Trophoblast cell (in vitro differentiated cells and primary cell): ENCODE measurements around the gene MGST3.
"Not testable (repeated sequence)": the region's sequence is repeated elsewhere in the genome, so short reads cannot be mapped to it uniquely, and the experiment has no call there.

Experiments used
- DNase-seq, 2 donors: peaks; one replicate each; pipeline ENCODE4 v3.0.0-alpha.2; 2016
- H2AFZ ChIP-seq: 2 replicates; pipeline ENCODE4 v1.6.1; 2013; ENCODE audit warnings: low read length, moderate library complexity, mild to moderate bottlenecking; ENCODE audit not compliant: insufficient read depth, poor library complexity
- H2AK5ac ChIP-seq: 2 replicates; pipeline ENCODE4 v1.6.1; 2013; ENCODE audit warnings: mild to moderate bottlenecking, low read length
- H2BK120ac ChIP-seq: 2 replicates; pipeline ENCODE4 v1.6.1; 2013; ENCODE audit warnings: low read length, mild to moderate bottlenecking, moderate library complexity; ENCODE audit not compliant: insufficient read depth, poor library complexity
- H2BK12ac ChIP-seq: 2 replicates; pipeline ENCODE4 v1.6.1; 2013; ENCODE audit warnings: mild to moderate bottlenecking, low read length, moderate library complexity
- H2BK5ac ChIP-seq: 2 replicates; pipeline ENCODE4 v1.6.1; 2013; ENCODE audit warnings: low read length, low read depth, moderate library complexity, mild to moderate bottlenecking; ENCODE audit not compliant: poor library complexity
- H3K14ac ChIP-seq: 2 replicates; pipeline ENCODE4 v1.6.1; 2013; ENCODE audit warnings: mild to moderate bottlenecking, low read length
- H3K18ac ChIP-seq: 2 replicates; pipeline ENCODE4 v1.6.1; 2013; ENCODE audit warnings: mild to moderate bottlenecking, low read length
- H3K23ac ChIP-seq: 2 replicates; pipeline ENCODE4 v1.6.1; 2013; ENCODE audit warnings: low read length
- H3K27ac ChIP-seq: 2 replicates; pipeline ENCODE4 v1.5.1; 2013; ENCODE audit warnings: low read depth, mild to moderate bottlenecking, inconsistent platforms, low read length, moderate library complexity
- H3K27me3 ChIP-seq: 2 replicates; pipeline ENCODE4 v1.6.1; 2013; ENCODE audit warnings: inconsistent platforms, mild to moderate bottlenecking, low read length, moderate library complexity; ENCODE audit not compliant: insufficient read depth
- H3K36me3 ChIP-seq, 2 experiments: 1 replicate in 1 of 2; 2 replicates in 1 of 2; pipeline ENCODE4 v1.6.1; 2013; ENCODE audit warnings: low read length in 2 of 2, mild to moderate bottlenecking in 2 of 2, moderate library complexity in 1 of 2; ENCODE audit not compliant: insufficient read depth in 2 of 2, control insufficient read depth in 1 of 2
- H3K4ac ChIP-seq: 2 replicates; pipeline ENCODE4 v1.6.1; 2013; ENCODE audit warnings: low read depth, mild to moderate bottlenecking, low read length, moderate library complexity
- H3K4me1 ChIP-seq, 2 experiments: 1 replicate in 1 of 2; 2 replicates in 1 of 2; pipeline ENCODE4 v1.6.1; 2013; ENCODE audit warnings: low read length in 2 of 2, mild to moderate bottlenecking in 2 of 2, moderate library complexity in 1 of 2; ENCODE audit not compliant: insufficient read depth in 2 of 2, control insufficient read depth in 1 of 2
- H3K4me2 ChIP-seq: 2 replicates; pipeline ENCODE4 v1.6.1; 2013; ENCODE audit warnings: inconsistent platforms, mild to moderate bottlenecking, low read length, moderate library complexity
- H3K4me3 ChIP-seq: 2 replicates; pipeline ENCODE4 v1.5.1; 2013; ENCODE audit warnings: mild to moderate bottlenecking, low read depth, low read length, inconsistent platforms
- H3K79me1 ChIP-seq: one replicate; pipeline ENCODE4 v1.6.1; 2013; ENCODE audit warnings: low read length
- H3K79me2 ChIP-seq: 2 replicates; pipeline ENCODE4 v1.6.1; 2013; ENCODE audit warnings: low read length, mild to moderate bottlenecking; ENCODE audit not compliant: control insufficient read depth, insufficient read depth, poor library complexity
- H3K9ac ChIP-seq: 2 replicates; pipeline ENCODE4 v1.6.1; 2013; ENCODE audit warnings: mild to moderate bottlenecking, low read length
- H3K9me3 ChIP-seq: 2 replicates; pipeline ENCODE4 v1.6.1; 2013; ENCODE audit warnings: low read depth, mild to moderate bottlenecking, control low read depth, inconsistent platforms, low read length; ENCODE audit not compliant: insufficient read depth
- H4K12ac ChIP-seq: 2 replicates; pipeline ENCODE4 v1.6.1; 2013; ENCODE audit warnings: low read depth, mild to moderate bottlenecking, low read length, moderate library complexity
- H4K8ac ChIP-seq: 2 replicates; pipeline ENCODE4 v1.6.1; 2013; ENCODE audit warnings: low read depth, mild to moderate bottlenecking, low read length, moderate library complexity
- H4K91ac ChIP-seq: one replicate; pipeline ENCODE4 v1.6.1; 2013; ENCODE audit warnings: low read depth, mild to moderate bottlenecking, low read length, moderate library complexity
- WGBS: extraction: QIAGEN DNeasy Blood & Tissue Kit; methylation state at CpG from one replicate; pipeline ENCODE4 v1.1.7; 2013; ENCODE audit warnings: missing lambda C conversion rate; ENCODE audit not compliant: insufficient read length, insufficient coverage; ENCODE audit errors: extremely low coverage; 5-methylcytosine and 5-hydroxymethylcytosine counted together

MGST3 gene

DNA sequence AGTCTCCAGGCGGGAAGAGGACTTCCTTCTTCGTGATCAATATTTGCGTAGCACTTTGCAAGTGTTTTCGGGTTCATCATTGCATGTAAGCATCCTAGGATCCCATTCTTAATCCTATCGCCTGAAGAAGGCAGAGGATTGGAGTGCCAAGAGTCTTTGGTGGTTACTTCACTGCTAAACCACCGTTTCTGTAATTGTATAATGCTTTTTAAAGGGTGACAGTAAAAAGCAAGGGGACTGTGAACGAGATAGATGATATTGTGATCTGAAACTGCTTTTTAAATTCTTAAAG lies 67.7 kb downstream of the MGST3 start:
- peak overlapping the region; percentile 24 for H2AFZ ChIP-seq
- peak overlapping the region; percentile 60 for H3K4me3 ChIP-seq
- H3K27me3 ChIP-seq, result no peaks in the 10 kb centered on the region
- H3K4me1 ChIP-seq, result no peaks in the 10 kb centered on the region
- H2BK120ac ChIP-seq, result no peak overlapping the region
- DNase-seq, result no peak
- H3K36me3 ChIP-seq, result peaks cover 0 to 2% of the 10 kb centered on the region in 2 experiments
- H3K4me2 ChIP-seq, result peak overlapping the region; percentile 97
- H4K8ac ChIP-seq, result no peak overlapping the region
- peak overlapping the region; percentile 27 for H3K27ac ChIP-seq
- H2BK5ac ChIP-seq, result no peak overlapping the region
- H4K12ac ChIP-seq, result no peak overlapping the region
- no peak overlapping the region for H3K18ac ChIP-seq
- H3K79me2 ChIP-seq, result peaks cover 2% of the 10 kb centered on the region
- H4K91ac ChIP-seq, result no peak overlapping the region
- no peaks in the 10 kb centered on the region for H3K9me3 ChIP-seq
- H3K9ac ChIP-seq, result peak overlapping the region; percentile 74
- H2BK12ac ChIP-seq, result no peak overlapping the region
- H3K4ac ChIP-seq, result no peak overlapping the region
- no peak overlapping the region for H3K23ac ChIP-seq
- H3K14ac ChIP-seq, result no peak overlapping the region
- no peak overlapping the region for H2AK5ac ChIP-seq
- peaks cover 4% of the 10 kb centered on the region for H3K79me1 ChIP-seq
- WGBS, result no CpG with 5 or more reads among the region's 7 CpGs

DNA sequence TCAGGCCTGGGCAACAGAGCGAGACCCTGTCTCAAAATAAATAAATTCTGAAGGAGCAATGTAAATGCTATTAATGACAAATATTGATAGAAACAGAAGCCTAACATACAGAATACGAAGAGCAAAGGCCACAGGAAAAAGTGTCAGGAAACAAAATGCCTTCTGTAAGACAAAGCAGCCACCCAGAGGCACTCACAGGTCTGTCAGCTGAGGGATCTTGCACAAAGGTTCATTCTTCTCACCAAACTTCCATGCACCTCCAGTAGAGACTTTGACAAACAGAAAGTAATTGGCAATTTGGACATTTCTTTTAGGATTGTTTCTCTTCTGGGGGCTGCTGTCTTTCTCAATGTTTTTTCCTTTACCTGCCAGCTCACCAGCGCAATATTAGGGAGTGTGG lies 68.5 kb downstream of the MGST3 start:
- Histone ChIP-seq H3K9me3 (no peaks in the 10 kb centered on the region), H3K36me3 (no peaks in the 10 kb centered on the region), H3K27ac (no peak overlapping the region), H2AFZ (no peak overlapping the region), H3K79me2 (peaks cover 2% of the 10 kb centered on the region), H2BK120ac (no peak overlapping the region), H3K18ac (no peak overlapping the region), H3K9ac (no peak overlapping the region), H2BK5ac (no peak overlapping the region), H2BK12ac (no peak overlapping the region), H4K91ac (no peak overlapping the region), H3K4ac (no peak overlapping the region), H3K4me2 (no peak overlapping the region), H3K79me1 (peaks cover 4% of the 10 kb centered on the region), H4K12ac (no peak overlapping the region), H3K14ac (no peak overlapping the region), H3K4me1 (no peaks in the 10 kb centered on the region), H3K23ac (no peak overlapping the region), H2AK5ac (no peak overlapping the region), H3K27me3 (no peaks in the 10 kb centered on the region), H3K4me3 (no peak overlapping the region), H4K8ac (no peak overlapping the region)
- no peak for DNase-seq
- no CpG with 5 or more reads among the region's 3 CpGs for WGBS

DNA sequence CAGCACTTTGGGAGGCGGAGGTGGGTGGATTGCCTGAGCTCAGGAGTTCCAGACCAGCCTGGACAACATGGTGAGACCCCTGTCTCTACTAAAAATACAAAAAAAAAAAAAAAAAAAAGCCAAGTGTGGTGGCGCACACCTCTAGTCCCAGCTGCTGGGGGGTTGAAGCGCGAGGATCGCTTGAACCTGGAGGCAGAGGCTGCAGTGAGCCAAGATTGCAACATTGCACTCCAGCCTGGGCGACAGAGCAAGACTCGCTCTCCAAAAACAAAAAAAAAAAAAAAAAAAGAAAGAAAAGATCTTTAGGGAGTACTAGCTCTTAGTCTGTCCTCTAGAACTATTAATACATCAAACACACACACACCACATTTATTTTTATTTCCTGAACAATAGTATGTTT lies 70.9 kb downstream of the MGST3 start:
- not testable (repeated sequence) for H3K14ac ChIP-seq, H3K4ac ChIP-seq, H3K4me3 ChIP-seq, H3K4me2 ChIP-seq, H3K18ac ChIP-seq, H3K23ac ChIP-seq, H2AK5ac ChIP-seq, H2BK12ac ChIP-seq, H2BK120ac ChIP-seq, H3K79me1 ChIP-seq, H4K91ac ChIP-seq, H3K27ac ChIP-seq, H4K8ac ChIP-seq, H3K9me3 ChIP-seq, DNase-seq, H3K27me3 ChIP-seq, H3K36me3 ChIP-seq, H2AFZ ChIP-seq, H4K12ac ChIP-seq, H3K79me2 ChIP-seq, H3K9ac ChIP-seq, H3K4me1 ChIP-seq, H2BK5ac ChIP-seq
- no CpG with 5 or more reads among the region's 7 CpGs for WGBS

DNA sequence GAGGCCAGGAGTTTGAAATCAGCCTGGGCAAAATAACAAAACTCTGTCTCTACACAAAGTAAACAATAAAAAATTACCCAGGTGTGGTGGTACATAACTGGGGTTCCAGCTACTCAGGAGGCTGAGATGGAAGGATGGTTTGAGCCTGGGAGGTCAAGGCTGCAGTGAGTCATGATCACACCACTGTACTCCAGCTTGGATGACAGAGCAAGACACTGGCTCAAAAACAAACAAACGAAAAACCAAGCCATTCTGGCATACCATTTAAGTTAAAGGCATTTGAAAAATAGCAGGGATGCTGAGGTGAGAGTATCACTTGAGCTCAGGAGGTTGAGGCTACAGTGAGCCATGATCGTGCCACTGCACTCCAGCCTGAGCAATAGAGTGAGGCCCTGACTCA lies 72.6 kb downstream of the MGST3 start:
- Histone ChIP-seq H2BK120ac (no peak overlapping the region), H3K9ac (no peak overlapping the region), H3K4me1 (no peaks in the 10 kb centered on the region), H3K23ac (no peak overlapping the region), H3K9me3 (no peaks in the 10 kb centered on the region), H2AK5ac (no peak overlapping the region), H3K18ac (no peak overlapping the region), H2BK5ac (no peak overlapping the region), H3K14ac (no peak overlapping the region), H4K8ac (no peak overlapping the region), H3K36me3 (no peaks in the 10 kb centered on the region), H3K27me3 (no peaks in the 10 kb centered on the region), H3K79me1 (no peaks in the 10 kb centered on the region), H3K4me2 (no peak overlapping the region), H3K27ac (no peak overlapping the region), H4K91ac (no peak overlapping the region), H3K4me3 (no peak overlapping the region), H3K4ac (no peak overlapping the region), H3K79me2 (no peaks in the 10 kb centered on the region), H4K12ac (no peak overlapping the region), H2BK12ac (no peak overlapping the region), H2AFZ (no peak overlapping the region)
- no CpG with 5 or more reads among the region's 2 CpGs for WGBS
- no peak for DNase-seq
